Retinal pigment epithelial cell (primary cell): ENCODE results near the gene PANK1.

Experiments used
- DNase-seq: peaks from one replicate; pipeline ENCODE4 v3.0.0-alpha.2; 2010; ENCODE audit warnings: low read depth
- H3K4me3 ChIP-seq: 2 replicates; pipeline ENCODE4 v1.5.1; 2011; ENCODE audit warnings: mild to moderate bottlenecking, low read length, control low read depth, moderate library complexity
- CTCF ChIP-seq: conservative IDR thresholded peaks from 2 replicates; pipeline ENCODE4 v1.5.1; 2011; ENCODE audit warnings: low read depth, low read length, control low read depth, inconsistent platforms

The PANK1 gene

GRCh38 chr10:89604200-89604599 lies 40.8 kb downstream of the PANK1 start:
- no peak for TF ChIP-seq CTCF
- no peak overlapping the region for H3K4me3 ChIP-seq
- DNase-seq, result no peak

- DNase-seq, result no peak
- no peak for TF ChIP-seq CTCF
- H3K4me3 ChIP-seq, result no peak overlapping the region
Measured at GRCh38 chr10:89602919-89603318, 42.1 kb downstream of the PANK1 start.

GRCh38 chr10:89601728-89602361 lies 43.2 kb downstream of the PANK1 start:
- H3K4me3 ChIP-seq, result no peak overlapping the region
- TF ChIP-seq CTCF, result no peak
- DNase-seq, result no peak

GRCh38 chr10:89600041-89600440 lies 45.0 kb downstream of the PANK1 start:
- DNase-seq, result no peak
- no peak for TF ChIP-seq CTCF
- no peak overlapping the region for H3K4me3 ChIP-seq

GRCh38 chr10:89593043-89593442 lies 52.0 kb downstream of the PANK1 start:
- no peak overlapping the region for H3K4me3 ChIP-seq
- DNase-seq, result no peak
- TF ChIP-seq CTCF, result no peak

GRCh38 chr10:89592539-89592938 lies 52.5 kb downstream of the PANK1 start:
- TF ChIP-seq CTCF, result no peak
- DNase-seq, result no peak

GRCh38 chr10:89591796-89592271 lies 53.2 kb downstream of the PANK1 start:
- no peak overlapping the region for H3K4me3 ChIP-seq
- peak; percentile 54 for DNase-seq
- no peak for TF ChIP-seq CTCF

More at GRCh38 chr10:89592539-89592938, 52.5 kb downstream of the PANK1 start:
- H3K4me3 ChIP-seq, result no peak overlapping the region
